BJ (cell line): ENCODE data around the gene RTN4RL1. TPM values are rescaled to one million over a fixed set of nuclear protein-coding genes. Genes with fewer than 3 reads are reported as not detected.
"Not testable (repeated sequence)": the region's sequence is repeated elsewhere in the genome, so short reads cannot be mapped to it uniquely, and the experiment has no call there.

Experiments
- CTCF ChIA-PET: fragments of 350-600 bp; formaldehyde crosslinking; extraction: SDS; loops from one replicate; lab custom pipeline; 2021; ENCODE audit warnings: antibody characterized with exemption, inconsistent platforms; lab: Yijun Ruan, JAX
- POLR2A ChIA-PET: fragments of 300-600 bp; sonication (Branson Sonifier 250); formaldehyde crosslinking; extraction: SDS; loops from one replicate; lab custom pipeline; 2021; ENCODE audit warnings: antibody characterized with exemption; lab: Charles Lee
- DNase-seq: peaks from one replicate; pipeline ENCODE4 v3.0.0-alpha.2; 2011; ENCODE audit warnings: low read depth
- H3K27me3 ChIP-seq: 2 replicates; pipeline ENCODE4 v1.6.0; 2011; ENCODE audit warnings: low read length; ENCODE audit not compliant: control insufficient read depth, insufficient read depth
- H3K36me3 ChIP-seq: 2 replicates; pipeline ENCODE4 v1.5.1; 2011; ENCODE audit warnings: low read length; ENCODE audit not compliant: control insufficient read depth, insufficient read depth
- H3K4me3 ChIP-seq: 2 replicates; pipeline ENCODE4 v1.5.1; 2011; ENCODE audit warnings: low read depth, mild to moderate bottlenecking, control low read depth, low read length
- polyA plus RNA-seq: library from polyadenylated mRNA; depleted of rRNA; stranded (reverse); fragments of >200 nt; gene quantifications from 2 replicates; pipeline ENCODE4 v1.2.3, GENCODE V29; 2011
- TF ChIP-seq, protein P1 (sequence below): IDR thresholded peaks from 2 replicates; pipeline ENCODE4 v1.5.1; 2011; ENCODE audit warnings: low read depth, mild to moderate bottlenecking, control low read depth, inconsistent platforms, low read length, moderate library complexity; ENCODE audit not compliant: insufficient read depth

Gene RTN4RL1
- polyA plus RNA-seq, 1 experiment = 0.32 TPM

DNA sequence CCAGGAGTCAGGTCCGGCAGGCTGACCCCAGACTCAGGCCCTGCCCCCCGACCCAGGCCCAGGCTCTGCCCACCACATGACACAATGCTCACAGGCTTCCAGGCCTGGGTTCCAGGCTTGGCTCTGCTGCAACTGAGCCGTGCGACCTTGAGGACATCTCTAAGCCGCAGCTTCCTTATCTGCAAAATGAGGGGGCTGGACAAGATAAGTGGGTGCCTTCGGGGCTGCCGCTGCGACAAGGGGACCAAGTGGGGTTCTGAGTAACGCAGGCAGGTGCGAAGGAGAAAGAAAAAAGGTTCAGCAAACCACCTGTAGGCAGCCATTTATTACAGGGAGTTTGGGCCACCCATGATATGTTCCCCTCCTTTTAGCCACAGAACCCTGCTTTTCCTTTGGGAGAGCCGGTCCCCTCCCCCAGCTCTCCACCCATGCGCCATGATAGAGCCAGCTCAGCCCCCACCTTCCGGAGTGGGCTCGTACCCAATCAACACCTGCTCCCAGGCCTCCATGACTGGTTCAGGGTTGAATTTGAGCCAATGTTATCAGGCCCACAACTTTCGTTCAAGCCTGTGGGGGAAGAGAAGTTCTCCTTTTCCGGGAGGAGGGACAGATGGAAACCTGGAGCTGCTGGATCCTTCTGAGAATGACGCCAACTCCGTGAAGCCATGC, 38.2 kb downstream of the RTN4RL1 start:
- Histone ChIP-seq H3K27me3 (no peaks in the 10 kb centered on the region), H3K4me3 (no peak overlapping the region), H3K36me3 (no peaks in the 10 kb centered on the region)
- TF ChIP-seq, protein P1, sequence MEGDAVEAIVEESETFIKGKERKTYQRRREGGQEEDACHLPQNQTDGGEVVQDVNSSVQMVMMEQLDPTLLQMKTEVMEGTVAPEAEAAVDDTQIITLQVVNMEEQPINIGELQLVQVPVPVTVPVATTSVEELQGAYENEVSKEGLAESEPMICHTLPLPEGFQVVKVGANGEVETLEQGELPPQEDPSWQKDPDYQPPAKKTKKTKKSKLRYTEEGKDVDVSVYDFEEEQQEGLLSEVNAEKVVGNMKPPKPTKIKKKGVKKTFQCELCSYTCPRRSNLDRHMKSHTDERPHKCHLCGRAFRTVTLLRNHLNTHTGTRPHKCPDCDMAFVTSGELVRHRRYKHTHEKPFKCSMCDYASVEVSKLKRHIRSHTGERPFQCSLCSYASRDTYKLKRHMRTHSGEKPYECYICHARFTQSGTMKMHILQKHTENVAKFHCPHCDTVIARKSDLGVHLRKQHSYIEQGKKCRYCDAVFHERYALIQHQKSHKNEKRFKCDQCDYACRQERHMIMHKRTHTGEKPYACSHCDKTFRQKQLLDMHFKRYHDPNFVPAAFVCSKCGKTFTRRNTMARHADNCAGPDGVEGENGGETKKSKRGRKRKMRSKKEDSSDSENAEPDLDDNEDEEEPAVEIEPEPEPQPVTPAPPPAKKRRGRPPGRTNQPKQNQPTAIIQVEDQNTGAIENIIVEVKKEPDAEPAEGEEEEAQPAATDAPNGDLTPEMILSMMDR = no peak
- no peak for DNase-seq
- CTCF ChIA-PET = interaction anchor here (0.6 to 0.7 kb wide), 2 partner anchors 47 to 56 kb away, joined by 3 read pairs; no protein-coding TSS in a partner anchor
- POLR2A ChIA-PET = no interaction called here

DNA sequence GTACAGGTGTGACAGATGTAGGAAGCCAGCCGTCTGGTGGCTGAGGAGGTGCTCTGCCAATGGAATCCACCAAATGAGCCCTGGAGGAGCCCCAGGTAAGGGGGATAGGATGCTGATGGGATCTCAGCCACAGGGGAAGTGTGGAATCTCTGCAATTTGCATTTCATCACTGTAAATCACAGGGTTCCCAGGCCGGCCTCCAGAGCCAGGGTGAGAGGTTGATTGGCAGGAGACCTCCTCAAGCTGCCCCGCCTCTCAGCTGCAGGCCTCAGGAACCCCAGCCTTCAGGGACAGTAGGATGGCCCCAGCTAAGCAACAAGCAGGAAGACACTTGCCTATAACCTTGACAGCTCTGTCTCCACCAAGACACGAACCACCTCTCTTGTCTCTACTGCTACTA, 39.4 kb downstream of the RTN4RL1 start:
- TF ChIP-seq, protein P1 = no peak
- ChIA-PET POLR2A (no interaction called here), CTCF (interaction anchor here (1.5 kb wide), 1 partner anchor 8 kb away, joined by 3 read pairs; no protein-coding TSS in a partner anchor)
- Histone ChIP-seq H3K36me3 (no peaks in the 10 kb centered on the region), H3K27me3 (no peaks in the 10 kb centered on the region), H3K4me3 (no peak overlapping the region)
- no peak for DNase-seq

GRCh38 chr17:1985093-1985492, 40.0 kb downstream of the RTN4RL1 start:
- TF ChIP-seq, protein P1 = no peak
- Histone ChIP-seq H3K4me3 (no peak overlapping the region), H3K27me3 (no peaks in the 10 kb centered on the region), H3K36me3 (no peaks in the 10 kb centered on the region)
- CTCF ChIA-PET = interaction anchor here (1.5 kb wide), 1 partner anchor 9 kb away, joined by 3 read pairs; no protein-coding TSS in a partner anchor
- POLR2A ChIA-PET = no interaction called here
- no peak for DNase-seq

- H3K36me3 ChIP-seq, POLR2A ChIA-PET, H3K27me3 ChIP-seq, DNase-seq, H3K4me3 ChIP-seq: not testable (repeated sequence)
- CTCF ChIA-PET = interaction anchor here (1.2 to 1.3 kb wide), 2 partner anchors 11 to 73 kb away, joined by 3 to 4 read pairs; no protein-coding TSS in a partner anchor
These were observed 42.3 kb downstream of the RTN4RL1 start for GRCh38 chr17:1982793-1983366.

- no peaks in the 10 kb centered on the region for H3K36me3 ChIP-seq
- H3K27me3 ChIP-seq = peaks cover 13% of the 10 kb centered on the region
- H3K4me3 ChIP-seq = no peak overlapping the region
- TF ChIP-seq, protein P1 = no peak
- ChIA-PET CTCF (no interaction called here), POLR2A (no interaction called here)
- no peak for DNase-seq
These were observed 44.4 kb downstream of the RTN4RL1 start for GRCh38 chr17:1980665-1981250.
